Stimulated activated naive CD8-positive, alpha-beta T cell treated with anti-CD3 and anti-CD28 coated beads, Interleukin-15, Interleukin-2, amounts not matched to agents 100 ng/mL and 50 ng/mL, for 24 hours (primary cell): ENCODE results near the gene ELMO2.

Experiments used
- H3K27ac Mint-ChIP-seq: one replicate; pipeline ENCODE4 v1.8.0; 2021; ENCODE audit warnings: mild to moderate bottlenecking, mixed read lengths
- H3K27me3 Mint-ChIP-seq: one replicate; pipeline ENCODE4 v1.8.0; 2021; ENCODE audit warnings: mixed read lengths
- H3K36me3 Mint-ChIP-seq: one replicate; pipeline ENCODE4 v1.8.0; 2021; ENCODE audit warnings: low read depth, mixed read lengths
- H3K4me1 Mint-ChIP-seq: one replicate; pipeline ENCODE4 v1.8.0; 2021; ENCODE audit warnings: low read depth, mixed read lengths
- H3K4me3 Mint-ChIP-seq: one replicate; pipeline ENCODE4 v1.8.0; 2021; ENCODE audit warnings: mild to moderate bottlenecking, mixed read lengths
- H3K9me3 Mint-ChIP-seq: one replicate; pipeline ENCODE4 v1.8.0; 2021; ENCODE audit warnings: mixed read lengths

The ELMO2 gene

GRCh38 chr20:46354920-46355654, 51.3 kb downstream of the ELMO2 start:
- no peaks in the 10 kb centered on the region for H3K27me3 Mint-ChIP-seq
- peaks cover 54% of the 10 kb centered on the region for H3K4me1 Mint-ChIP-seq
- peaks cover 35% of the 10 kb centered on the region for H3K36me3 Mint-ChIP-seq
- H3K9me3 Mint-ChIP-seq, result no peaks in the 10 kb centered on the region
- no peak overlapping the region for H3K4me3 Mint-ChIP-seq
- no peak overlapping the region for H3K27ac Mint-ChIP-seq

GRCh38 chr20:46354207-46354555, 52.2 kb downstream of the ELMO2 start:
- no peak overlapping the region for H3K27ac Mint-ChIP-seq

GRCh38 chr20:46353500-46354206, 52.8 kb downstream of the ELMO2 start:
- H3K9me3 Mint-ChIP-seq, result no peaks in the 10 kb centered on the region
- no peak overlapping the region for H3K4me3 Mint-ChIP-seq
- peaks cover 33% of the 10 kb centered on the region for H3K36me3 Mint-ChIP-seq
- H3K27ac Mint-ChIP-seq, result no peak overlapping the region
- no peaks in the 10 kb centered on the region for H3K27me3 Mint-ChIP-seq
- H3K4me1 Mint-ChIP-seq, result peaks cover 45% of the 10 kb centered on the region

More at GRCh38 chr20:46354207-46354555, 52.2 kb downstream of the ELMO2 start:
- H3K27me3 Mint-ChIP-seq, result no peaks in the 10 kb centered on the region
- peaks cover 33% of the 10 kb centered on the region for H3K36me3 Mint-ChIP-seq
- H3K4me1 Mint-ChIP-seq, result peaks cover 49% of the 10 kb centered on the region
- H3K9me3 Mint-ChIP-seq, result no peaks in the 10 kb centered on the region
- H3K4me3 Mint-ChIP-seq, result no peak overlapping the region

GRCh38 chr20:46352370-46352938, 54.0 kb downstream of the ELMO2 start:
- no peaks in the 10 kb centered on the region for H3K9me3 Mint-ChIP-seq
- no peak overlapping the region for H3K4me3 Mint-ChIP-seq
- H3K36me3 Mint-ChIP-seq, result peaks cover 33% of the 10 kb centered on the region
- no peaks in the 10 kb centered on the region for H3K27me3 Mint-ChIP-seq
- no peak overlapping the region for H3K27ac Mint-ChIP-seq
- H3K4me1 Mint-ChIP-seq, result peaks cover 34% of the 10 kb centered on the region

GRCh38 chr20:46351357-46352058, 54.9 kb downstream of the ELMO2 start:
- H3K9me3 Mint-ChIP-seq, result no peaks in the 10 kb centered on the region
- H3K27ac Mint-ChIP-seq, result peak overlapping the region; percentile 82
- H3K27me3 Mint-ChIP-seq, result no peaks in the 10 kb centered on the region
- H3K4me1 Mint-ChIP-seq, result peaks cover 26% of the 10 kb centered on the region
- H3K4me3 Mint-ChIP-seq, result no peak overlapping the region
- H3K36me3 Mint-ChIP-seq, result peaks cover 36% of the 10 kb centered on the region

- Mint-ChIP-seq H3K27ac (peak overlapping the region; percentile 86), H3K4me3 (no peak overlapping the region), H3K4me1 (peaks cover 22% of the 10 kb centered on the region)
Measured at GRCh38 chr20:46350986-46351267, 55.5 kb downstream of the ELMO2 start.

GRCh38 chr20:46350201-46350985, 56.0 kb downstream of the ELMO2 start:
- peaks cover 17% of the 10 kb centered on the region for H3K4me1 Mint-ChIP-seq
- peaks cover 32% of the 10 kb centered on the region for H3K36me3 Mint-ChIP-seq
- H3K27me3 Mint-ChIP-seq, result no peaks in the 10 kb centered on the region
- no peak overlapping the region for H3K4me3 Mint-ChIP-seq
- no peaks in the 10 kb centered on the region for H3K9me3 Mint-ChIP-seq
- H3K27ac Mint-ChIP-seq, result peak overlapping the region; percentile 86

More at GRCh38 chr20:46350986-46351267, 55.5 kb downstream of the ELMO2 start:
- Mint-ChIP-seq H3K27me3 (no peaks in the 10 kb centered on the region), H3K36me3 (peaks cover 37% of the 10 kb centered on the region), H3K9me3 (no peaks in the 10 kb centered on the region)

- no peak overlapping the region for H3K4me3 Mint-ChIP-seq
Measured at GRCh38 chr20:46349742-46350056, 56.7 kb downstream of the ELMO2 start.

GRCh38 chr20:46349035-46349741, 57.2 kb downstream of the ELMO2 start:
- H3K4me3 Mint-ChIP-seq, result no peak overlapping the region
- no peak overlapping the region for H3K27ac Mint-ChIP-seq
- H3K4me1 Mint-ChIP-seq, result peaks cover 17% of the 10 kb centered on the region
- H3K36me3 Mint-ChIP-seq, result peaks cover 32% of the 10 kb centered on the region
- H3K27me3 Mint-ChIP-seq, result no peaks in the 10 kb centered on the region
- no peaks in the 10 kb centered on the region for H3K9me3 Mint-ChIP-seq

More at GRCh38 chr20:46349742-46350056, 56.7 kb downstream of the ELMO2 start:
- Mint-ChIP-seq H3K36me3 (peaks cover 32% of the 10 kb centered on the region), H3K27me3 (no peaks in the 10 kb centered on the region), H3K4me1 (peaks cover 17% of the 10 kb centered on the region), H3K9me3 (no peaks in the 10 kb centered on the region), H3K27ac (no peak overlapping the region)

- H3K36me3 Mint-ChIP-seq, result peaks cover 24% of the 10 kb centered on the region
- H3K4me3 Mint-ChIP-seq, result no peak overlapping the region
- no peaks in the 10 kb centered on the region for H3K27me3 Mint-ChIP-seq
- peaks cover 24% of the 10 kb centered on the region for H3K4me1 Mint-ChIP-seq
- H3K27ac Mint-ChIP-seq, result no peak overlapping the region
- no peaks in the 10 kb centered on the region for H3K9me3 Mint-ChIP-seq
Measured at GRCh38 chr20:46347841-46348803, 58.3 kb downstream of the ELMO2 start.

GRCh38 chr20:46346770-46347169, 59.6 kb downstream of the ELMO2 start:
- peaks cover 29% of the 10 kb centered on the region for H3K4me1 Mint-ChIP-seq
- H3K9me3 Mint-ChIP-seq, result no peaks in the 10 kb centered on the region
- no peak overlapping the region for H3K4me3 Mint-ChIP-seq

GRCh38 chr20:46344488-46345162, 61.8 kb downstream of the ELMO2 start:
- Mint-ChIP-seq H3K4me3 (no peak overlapping the region), H3K4me1 (peaks cover 15% of the 10 kb centered on the region), H3K27me3 (peaks cover 10% of the 10 kb centered on the region), H3K9me3 (no peaks in the 10 kb centered on the region), H3K36me3 (peaks cover 7% of the 10 kb centered on the region), H3K27ac (no peak overlapping the region)

More at GRCh38 chr20:46346770-46347169, 59.6 kb downstream of the ELMO2 start:
- Mint-ChIP-seq H3K36me3 (peaks cover 17% of the 10 kb centered on the region), H3K27me3 (peaks cover 5% of the 10 kb centered on the region), H3K27ac (no peak overlapping the region)

- peaks cover 7% of the 10 kb centered on the region for H3K36me3 Mint-ChIP-seq
- no peak overlapping the region for H3K4me3 Mint-ChIP-seq
- H3K4me1 Mint-ChIP-seq, result peaks cover 12% of the 10 kb centered on the region
- H3K27me3 Mint-ChIP-seq, result peaks cover 12% of the 10 kb centered on the region
- H3K27ac Mint-ChIP-seq, result no peak overlapping the region
- H3K9me3 Mint-ChIP-seq, result no peaks in the 10 kb centered on the region
Measured at GRCh38 chr20:46343975-46344357, 62.4 kb downstream of the ELMO2 start.
